Sigmoid colon (tissue), 3 donors: ENCODE measurements around the gene CD84.

ENCODE experiments used
- CTCF ChIP-seq, 4 experiments: fragments of 450-650 bp in 3 of 4; fragments of 200-600 bp in 1 of 4; IDR thresholded peaks; one replicate each; pipeline ENCODE4 v1.5.1; 2016 to 2019; ENCODE audit warnings: antibody characterized with exemption in 4 of 4, mild to moderate bottlenecking in 3 of 4, moderate library complexity in 2 of 4
- POLR2A ChIP-seq, 2 donors: fragments of 450-650 bp; IDR thresholded peaks; one replicate each; pipeline ENCODE4 v1.6.1; 2016; ENCODE audit warnings: antibody characterized with exemption in 2 of 2, mild to moderate bottlenecking in 2 of 2, moderate library complexity in 2 of 2

GRCh38 chr1:160491981-160492380 is 87.3 kb downstream of the CD84 start:
- TF ChIP-seq POLR2A (IDR thresholded peaks at IDR 0.05) (no peak), CTCF (IDR thresholded peaks at IDR 0.05) (no peak)
